Measurements from ENCODE around the gene PHC2.

- TF ChIP-seq, protein P1, sequence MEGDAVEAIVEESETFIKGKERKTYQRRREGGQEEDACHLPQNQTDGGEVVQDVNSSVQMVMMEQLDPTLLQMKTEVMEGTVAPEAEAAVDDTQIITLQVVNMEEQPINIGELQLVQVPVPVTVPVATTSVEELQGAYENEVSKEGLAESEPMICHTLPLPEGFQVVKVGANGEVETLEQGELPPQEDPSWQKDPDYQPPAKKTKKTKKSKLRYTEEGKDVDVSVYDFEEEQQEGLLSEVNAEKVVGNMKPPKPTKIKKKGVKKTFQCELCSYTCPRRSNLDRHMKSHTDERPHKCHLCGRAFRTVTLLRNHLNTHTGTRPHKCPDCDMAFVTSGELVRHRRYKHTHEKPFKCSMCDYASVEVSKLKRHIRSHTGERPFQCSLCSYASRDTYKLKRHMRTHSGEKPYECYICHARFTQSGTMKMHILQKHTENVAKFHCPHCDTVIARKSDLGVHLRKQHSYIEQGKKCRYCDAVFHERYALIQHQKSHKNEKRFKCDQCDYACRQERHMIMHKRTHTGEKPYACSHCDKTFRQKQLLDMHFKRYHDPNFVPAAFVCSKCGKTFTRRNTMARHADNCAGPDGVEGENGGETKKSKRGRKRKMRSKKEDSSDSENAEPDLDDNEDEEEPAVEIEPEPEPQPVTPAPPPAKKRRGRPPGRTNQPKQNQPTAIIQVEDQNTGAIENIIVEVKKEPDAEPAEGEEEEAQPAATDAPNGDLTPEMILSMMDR (IDR thresholded peaks at IDR 0.05): no peak
- no peak for TF ChIP-seq EZH2phosphoT487 (IDR thresholded peaks at IDR 0.05)
Observed at GRCh38 chr1:33332357-33332789, 98.5 kb downstream of the PHC2 start.
